GM08714 (cell line): ENCODE data around the gene PDE8A.

Experiments
- H3K4me3 ChIP-seq: fragments of 200-500 bp; sonication (Bioruptor generic); 2 replicates; pipeline ENCODE4 v1.5.1; 2014; ENCODE audit warnings: mild to moderate bottlenecking, low read length, inconsistent platforms
- ZNF274 ChIP-seq: IDR thresholded peaks from 2 replicates; pipeline ENCODE4 v1.6.1; 2012; ENCODE audit warnings: mild to moderate bottlenecking, low read depth, low read length

The PDE8A gene

GRCh38 chr15:84981711-84982300 is at the start of gene PDE8A:
Gene PDE8A (plus strand): TSS chr15:84981856. CDS start chr15:84982163, 307 bp downstream.
- TF ChIP-seq ZNF274, result no peak
- peak within 1 kb of the TSS; percentile 73 for H3K4me3 ChIP-seq

- H3K4me3 ChIP-seq, result no peak overlapping the region
- no peak for TF ChIP-seq ZNF274
Measured at GRCh38 chr15:84934942-84935729, 46.5 kb upstream of the PDE8A start.

- H3K4me3 ChIP-seq, result no peak overlapping the region
- TF ChIP-seq ZNF274, result no peak
Measured at GRCh38 chr15:84937144-84937543, 44.5 kb upstream of the PDE8A start.

- H3K4me3 ChIP-seq, result no peak overlapping the region
- TF ChIP-seq ZNF274, result no peak
Measured at GRCh38 chr15:84938726-84939125, 42.9 kb upstream of the PDE8A start.

GRCh38 chr15:84940399-84940798 is 41.3 kb upstream of the PDE8A start:
- no peak overlapping the region for H3K4me3 ChIP-seq
- TF ChIP-seq ZNF274, result no peak

GRCh38 chr15:84942456-84942855 is 39.2 kb upstream of the PDE8A start:
- no peak overlapping the region for H3K4me3 ChIP-seq
- no peak for TF ChIP-seq ZNF274

- TF ChIP-seq ZNF274, result no peak
Measured at GRCh38 chr15:84944311-84944710, 37.3 kb upstream of the PDE8A start.

GRCh38 chr15:84944861-84945260 is 36.8 kb upstream of the PDE8A start:
- no peak overlapping the region for H3K4me3 ChIP-seq
- no peak for TF ChIP-seq ZNF274

More at GRCh38 chr15:84944311-84944710, 37.3 kb upstream of the PDE8A start:
- H3K4me3 ChIP-seq, result no peak overlapping the region

- TF ChIP-seq ZNF274, result no peak
Measured at GRCh38 chr15:84946772-84947489, 34.7 kb upstream of the PDE8A start.

GRCh38 chr15:84947947-84948830 is 33.5 kb upstream of the PDE8A start:
- no peak overlapping the region for H3K4me3 ChIP-seq
- TF ChIP-seq ZNF274, result no peak

More at GRCh38 chr15:84946772-84947489, 34.7 kb upstream of the PDE8A start:
- no peak overlapping the region for H3K4me3 ChIP-seq

GRCh38 chr15:84949043-84949442 is 32.6 kb upstream of the PDE8A start:
- H3K4me3 ChIP-seq, result no peak overlapping the region
- TF ChIP-seq ZNF274, result no peak

- no peak overlapping the region for H3K4me3 ChIP-seq
Measured at GRCh38 chr15:84949845-84950569, 31.6 kb upstream of the PDE8A start.

GRCh38 chr15:84950570-84951111 is 31.0 kb upstream of the PDE8A start:
- no peak for TF ChIP-seq ZNF274

More at GRCh38 chr15:84949845-84950569, 31.6 kb upstream of the PDE8A start:
- TF ChIP-seq ZNF274, result no peak

GRCh38 chr15:84951736-84952135 is 29.9 kb upstream of the PDE8A start:
- no peak for TF ChIP-seq ZNF274
- H3K4me3 ChIP-seq, result no peak overlapping the region

More at GRCh38 chr15:84950570-84951111, 31.0 kb upstream of the PDE8A start:
- H3K4me3 ChIP-seq, result no peak overlapping the region
